HG03159 (cell line): Measurements from ENCODE around the gene UBE2D3.
"Not testable (repeated sequence)": the region's sequence is repeated elsewhere in the genome, so short reads cannot be mapped to it uniquely, and the experiment has no call there.

Source experiments
- ATAC-seq: cut with Tn5 transposase; IDR thresholded peaks from one replicate; pipeline ENCODE4 v1.9.1; 2021; ENCODE audit warnings: mild to moderate bottlenecking, moderate library complexity; ENCODE audit not compliant: unreplicated experiment

UBE2D3 gene

DNA sequence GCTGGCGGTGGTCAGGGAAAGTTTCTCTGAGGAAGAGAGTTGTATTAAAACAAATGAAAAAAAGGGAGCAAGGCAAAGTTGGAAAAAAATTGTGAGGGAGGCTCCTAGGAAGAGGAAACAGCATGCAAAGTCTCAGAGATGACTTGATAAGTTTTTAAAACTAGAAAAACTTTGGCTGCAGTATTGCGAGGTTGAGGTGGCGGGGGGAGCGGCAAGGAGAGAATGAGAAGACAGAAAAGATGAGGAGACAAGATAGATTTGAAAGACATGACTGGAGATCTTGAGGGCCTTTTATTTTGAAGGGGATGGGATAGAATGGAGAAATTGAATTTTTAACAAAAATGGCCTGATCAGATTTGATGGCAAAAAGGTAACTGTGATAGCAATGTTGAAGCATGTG, 4.8 kb upstream of the UBE2D3 start:
- no peak for ATAC-seq

GRCh38 chr4:102829803-102830202, 2.5 kb upstream of the UBE2D3 start:
- ATAC-seq: no peak

GRCh38 chr4:102828497-102828808, 1.1 kb upstream of the UBE2D3 start:
- ATAC-seq: no peak

- peak; percentile 80 for ATAC-seq
Observed at GRCh38 chr4:102827674-102828496, 534 bp upstream of the UBE2D3 start.

DNA sequence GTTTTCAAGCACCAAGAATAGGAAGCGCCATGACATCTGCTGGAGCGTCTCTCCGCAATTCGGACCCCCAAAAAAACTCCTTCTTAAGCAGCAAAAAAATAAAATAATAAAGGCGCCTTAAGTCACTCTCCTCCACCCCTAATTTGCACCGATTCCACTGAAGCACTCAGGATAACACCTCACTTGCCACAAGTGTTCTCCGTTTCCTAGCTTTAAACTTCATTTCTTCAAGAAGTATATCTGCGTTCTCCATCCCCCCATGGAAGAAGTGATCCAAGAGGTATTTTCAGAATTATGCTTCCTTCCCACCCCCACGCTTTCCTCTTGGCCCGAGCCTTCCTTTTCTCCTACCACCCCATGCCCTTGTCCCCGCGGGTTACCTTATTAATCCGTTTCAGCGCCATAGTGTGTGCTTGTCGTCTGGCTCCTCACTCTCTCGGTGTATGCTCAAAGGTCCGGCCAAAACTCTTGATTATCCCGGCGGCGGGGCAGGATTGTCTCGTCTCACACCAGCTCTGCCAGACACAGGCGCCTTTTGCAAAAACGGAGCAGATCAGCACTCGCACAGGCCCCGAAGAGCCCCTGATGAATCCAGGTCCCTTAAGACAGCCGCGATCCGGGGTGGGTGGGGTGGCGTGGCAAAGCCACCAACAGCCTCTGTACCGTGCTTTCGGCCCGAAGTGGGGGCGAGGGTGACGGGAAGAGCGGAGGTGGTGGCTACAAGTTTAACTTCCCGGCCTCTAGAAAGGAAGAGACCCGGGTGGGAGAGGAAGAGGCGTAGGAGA, 1.1 kb downstream of the UBE2D3 start:
- no peak for ATAC-seq

GRCh38 chr4:102825261-102826091, 1.9 kb downstream of the UBE2D3 start:
- no peak for ATAC-seq

DNA sequence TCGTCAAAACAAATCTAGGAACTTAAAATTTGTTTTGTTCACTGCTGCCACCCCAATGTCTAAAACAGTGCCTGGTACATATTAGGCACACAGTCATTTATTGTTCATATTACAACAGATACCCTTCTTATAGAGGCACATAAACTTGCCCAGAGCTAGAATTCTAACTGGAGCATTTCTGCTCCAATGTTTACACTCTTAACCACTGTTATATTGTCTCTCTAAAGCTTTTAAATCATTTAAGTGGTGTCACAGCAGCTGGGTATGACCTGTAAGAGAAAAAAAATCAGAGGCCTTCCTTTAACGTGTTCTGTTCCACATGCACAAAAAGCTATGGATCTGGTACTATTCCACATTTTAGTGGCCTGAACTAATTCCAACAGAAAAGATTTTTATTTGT, 3.0 kb downstream of the UBE2D3 start:
- ATAC-seq: no peak

DNA sequence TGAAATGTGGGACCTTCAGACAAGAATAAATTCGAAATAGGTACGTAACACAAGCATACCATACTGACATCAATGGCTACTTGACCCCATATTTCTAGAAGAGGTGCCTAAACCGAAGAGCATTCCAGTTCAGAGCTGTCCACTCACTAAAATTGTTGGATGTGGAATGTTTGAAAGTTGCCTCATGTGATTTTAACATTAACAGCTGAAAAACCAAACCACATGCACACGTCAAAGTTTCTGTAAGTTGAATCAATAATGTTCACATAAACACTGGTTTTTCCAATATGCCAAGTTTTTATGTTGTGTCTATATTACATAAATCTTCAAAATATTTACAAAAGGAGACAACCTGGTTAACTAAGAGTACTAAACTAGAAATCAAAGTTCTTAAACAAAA, 3.5 kb downstream of the UBE2D3 start:
- no peak for ATAC-seq

- no peak for ATAC-seq
Observed at GRCh38 chr4:102823464-102823863, 3.9 kb downstream of the UBE2D3 start.

DNA sequence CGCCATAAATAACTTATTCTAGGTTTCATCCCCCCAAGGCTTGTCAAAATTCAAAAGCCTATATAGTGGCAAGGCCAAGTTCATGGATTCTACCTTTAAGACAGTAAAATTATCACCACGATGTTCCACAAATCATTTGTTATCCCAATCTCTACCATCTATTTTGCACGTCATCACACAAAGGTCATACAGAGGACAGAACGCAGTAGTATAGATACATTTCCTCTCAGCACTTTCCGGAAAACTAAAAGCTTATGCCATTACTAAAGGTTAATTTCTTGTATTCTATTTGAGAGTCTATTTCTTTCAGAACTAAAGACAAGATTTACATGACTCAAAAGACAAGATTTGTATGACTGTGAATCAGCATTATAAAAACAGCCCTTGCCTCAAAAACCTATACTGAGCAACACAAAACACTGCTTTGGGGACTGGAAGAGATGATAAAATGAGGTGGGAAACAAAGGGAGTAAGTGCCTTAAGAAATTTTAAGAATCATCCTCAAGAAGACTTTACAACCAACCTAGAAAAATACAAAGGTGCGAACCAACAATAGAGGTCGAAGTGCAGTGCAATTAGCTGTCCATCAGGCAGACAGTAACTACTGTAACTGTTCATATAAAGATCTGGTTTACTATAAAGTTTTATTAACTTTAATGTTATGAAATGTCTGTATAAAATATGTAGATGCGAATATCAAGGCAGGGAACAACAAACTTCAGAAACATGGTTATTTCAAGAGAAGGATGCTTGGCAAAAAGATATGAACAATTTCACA, 7.6 kb downstream of the UBE2D3 start:
- no peak for ATAC-seq

- not testable (repeated sequence) for ATAC-seq
Observed at GRCh38 chr4:102819100-102819499, 8.3 kb downstream of the UBE2D3 start.

DNA sequence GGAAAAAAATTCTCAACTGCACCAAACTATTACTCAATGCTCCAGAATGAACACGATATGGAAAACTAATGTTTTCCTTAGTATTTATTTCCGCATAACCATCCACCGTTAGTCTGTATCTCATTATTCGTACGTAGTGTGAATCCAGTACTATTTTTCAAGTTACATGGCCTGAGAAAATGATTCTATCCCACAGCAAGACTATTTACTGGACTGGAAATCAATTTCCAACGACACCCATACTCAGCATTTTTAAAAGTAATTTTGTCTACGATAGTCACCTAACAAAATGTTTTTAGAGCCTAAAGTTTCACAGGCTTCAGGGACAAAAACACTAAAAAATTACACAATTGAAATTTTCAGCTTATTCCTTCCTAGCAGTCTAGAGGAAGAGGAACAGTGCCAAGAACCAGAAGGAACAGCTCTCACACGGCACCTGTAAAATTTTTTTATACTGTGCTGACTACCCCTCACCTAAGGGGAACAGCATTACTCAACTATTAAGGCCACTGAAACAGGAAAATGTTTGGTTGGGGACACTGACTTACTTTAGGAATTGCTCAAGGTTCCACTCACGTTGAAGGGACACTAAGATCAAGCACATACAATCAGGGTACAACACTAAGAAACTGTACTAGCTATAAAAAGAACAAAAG, 9.6 kb downstream of the UBE2D3 start:
- ATAC-seq: no peak

DNA sequence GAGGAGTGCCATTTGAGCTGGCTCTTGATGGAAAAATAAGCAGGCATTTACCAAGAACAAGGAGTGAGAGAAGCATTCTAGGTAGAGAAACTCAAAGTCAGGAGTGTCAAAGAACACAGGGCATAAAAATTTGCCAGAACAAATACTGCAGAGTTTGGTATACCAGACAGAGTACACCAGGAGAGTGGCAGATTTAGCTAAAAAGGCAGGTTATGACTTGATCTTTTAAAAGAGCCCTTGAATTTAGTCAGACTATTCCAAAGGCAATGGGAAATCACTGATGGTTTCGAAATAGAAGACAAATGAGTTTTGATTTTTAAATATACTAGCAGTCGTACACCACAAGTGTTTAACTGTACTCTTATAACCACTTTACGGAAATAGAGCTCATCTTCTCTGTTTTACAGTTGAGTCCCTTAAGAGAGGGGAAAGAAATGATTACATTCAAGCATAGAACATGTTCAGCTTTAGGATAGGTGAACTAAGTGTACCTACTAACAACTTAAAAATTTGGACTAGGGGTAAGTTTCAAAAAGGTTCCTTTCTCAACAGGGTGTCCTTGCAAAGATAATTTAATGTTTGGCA, 10.2 kb downstream of the UBE2D3 start:
- no peak for ATAC-seq

- ATAC-seq: no peak
Observed at GRCh38 chr4:102815981-102816380, 11.4 kb downstream of the UBE2D3 start.

GRCh38 chr4:102809691-102810090, 17.7 kb downstream of the UBE2D3 start:
- no peak for ATAC-seq

DNA sequence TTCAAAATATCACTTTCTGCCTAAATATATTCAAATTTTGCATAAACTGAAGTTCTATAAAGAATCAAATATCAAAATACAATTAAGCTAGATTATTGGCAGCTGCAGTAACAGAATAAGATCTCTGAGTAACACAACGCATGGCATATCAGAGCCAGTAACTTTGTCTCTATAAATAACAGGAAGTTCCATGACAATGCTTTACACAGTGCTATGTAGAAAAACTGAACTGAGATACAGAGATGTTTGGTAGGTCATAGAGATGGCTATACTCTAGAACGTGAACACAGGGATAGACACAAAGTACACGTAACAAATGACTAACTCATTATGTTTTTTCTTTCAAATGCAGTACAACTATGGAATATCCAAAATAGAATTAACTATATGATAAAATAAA, 18.2 kb downstream of the UBE2D3 start:
- ATAC-seq: peak; percentile 70

- ATAC-seq: no peak
Observed at GRCh38 chr4:102808009-102808408, 19.3 kb downstream of the UBE2D3 start.

DNA sequence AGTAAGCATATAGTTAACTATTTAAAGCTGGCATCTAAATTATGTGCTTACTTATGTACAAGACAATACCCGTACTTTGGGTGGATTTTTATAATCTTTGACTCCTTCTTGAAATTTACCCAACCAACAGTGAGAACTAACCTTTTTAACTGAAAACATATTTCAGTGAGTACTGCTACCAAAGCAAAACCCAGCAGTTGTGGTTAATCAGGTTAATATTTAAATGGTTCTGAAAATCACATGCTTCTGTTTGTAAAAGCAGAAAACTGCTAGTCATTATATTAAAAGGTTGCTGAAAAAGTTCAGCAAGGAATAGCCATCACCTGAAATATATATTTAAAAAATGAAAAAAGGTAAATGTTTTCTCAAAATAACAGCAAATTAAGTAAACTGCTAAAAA, 20.0 kb downstream of the UBE2D3 start:
- ATAC-seq: no peak

DNA sequence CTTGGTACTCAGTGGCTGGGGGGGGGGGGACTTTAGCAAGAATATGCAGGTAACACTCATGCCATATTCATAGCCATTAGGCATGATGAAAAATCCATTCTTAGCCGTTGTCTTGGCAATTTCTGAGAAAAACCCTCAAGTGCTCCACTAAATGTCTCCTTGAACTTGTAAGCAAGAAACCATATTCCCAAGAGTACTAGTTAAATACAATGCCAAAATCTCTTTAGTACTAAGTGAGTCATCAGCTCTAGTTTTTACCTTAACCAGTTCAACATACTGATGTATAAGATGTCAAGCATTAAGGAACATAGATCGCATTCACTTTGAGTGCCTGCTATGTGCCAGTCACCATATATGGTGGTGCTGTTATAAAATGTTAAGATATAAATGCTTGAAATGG, 27.5 kb downstream of the UBE2D3 start:
- no peak for ATAC-seq

DNA sequence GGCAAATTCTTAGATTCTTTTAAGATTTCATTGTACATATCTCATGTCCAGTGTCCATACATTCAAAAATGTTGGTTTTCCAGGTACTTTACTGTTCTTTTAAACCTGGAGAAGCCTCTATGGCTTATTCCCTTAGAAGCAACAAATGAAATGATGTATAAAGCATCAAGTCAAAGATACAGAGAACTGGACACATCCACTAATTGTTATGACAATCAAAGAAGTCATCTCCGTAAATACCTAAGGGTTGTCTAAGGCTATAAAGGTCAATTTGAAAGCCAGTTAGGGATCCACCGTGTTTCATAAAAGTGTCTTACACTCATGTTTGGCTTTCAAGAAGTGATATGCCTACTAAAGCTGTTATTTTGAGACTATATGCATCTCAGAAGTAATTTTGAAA, 32.4 kb downstream of the UBE2D3 start:
- ATAC-seq: no peak
